Astrocyte (in vitro differentiated cells and primary cell): ENCODE results near the gene ZSCAN5B.

Experiments used
- CTCF ChIP-seq: IDR thresholded peaks from 2 replicates; pipeline ENCODE4 v1.5.1; 2011; ENCODE audit warnings: low read depth, mild to moderate bottlenecking, inconsistent platforms, low read length, moderate library complexity; ENCODE audit not compliant: insufficient read depth
- EZH2 ChIP-seq: IDR thresholded peaks from 2 replicates; pipeline ENCODE4 v1.6.1; 2012; ENCODE audit warnings: mild to moderate bottlenecking, low read length, inconsistent platforms; ENCODE audit not compliant: insufficient read depth

GRCh38 chr19:56209091-56209490 lies 11.5 kb upstream of the ZSCAN5B start:
- no peak for TF ChIP-seq EZH2
- no peak for TF ChIP-seq CTCF
